ENCODE measurements around the gene NR3C1.

GRCh38 chr5:143406408-143406807 lies 2.9 kb upstream of the NR3C1 start:
- TF ChIP-seq CTCF (IDR thresholded peaks at IDR 0.05; ENCODE audit: low read length) (no peak), EZH2 (optimal IDR thresholded peaks at IDR 0.05; ENCODE audit: low read depth, low read length) (no peak), EZH2phosphoT487 (IDR thresholded peaks at IDR 0.05; ENCODE audit: low read length) (no peak)
